Omental fat pad (tissue), 4 donors: ENCODE results near the gene BMP6. TPM values are rescaled to one million over a fixed set of nuclear protein-coding genes. Genes with fewer than 3 reads are reported as not detected.

ENCODE experiments used
- ATAC-seq: fragments of 150-250 bp; one replicate; pipeline ENCODE4 v1.9.1; 2016; ENCODE audit warnings: mild to moderate bottlenecking, moderate library complexity; ENCODE audit not compliant: low FRiP score
- DNase-seq: peaks from one replicate; pipeline ENCODE4 v3.0.0-alpha.2; 2019; ENCODE audit warnings: low spot score
- total RNA-seq, 4 donors: library from RNA; depleted of rRNA; stranded (reverse); fragments of >200 nt; gene quantifications; one replicate each; pipeline ENCODE4 v1.1.0, GENCODE V29; 2016
- TF ChIP-seq, protein P1 (sequence below), 3 donors: fragments of 450-650 bp; IDR thresholded peaks; one replicate each; pipeline ENCODE4 v1.5.1; 2016 to 2017; ENCODE audit warnings: antibody characterized with exemption in 3 of 3, mild to moderate bottlenecking in 3 of 3, moderate library complexity in 2 of 3

BMP6 gene
- total RNA-seq, 4 donors from 2014 or later = 4.6 to 72.2 (median 20.7) TPM

DNA sequence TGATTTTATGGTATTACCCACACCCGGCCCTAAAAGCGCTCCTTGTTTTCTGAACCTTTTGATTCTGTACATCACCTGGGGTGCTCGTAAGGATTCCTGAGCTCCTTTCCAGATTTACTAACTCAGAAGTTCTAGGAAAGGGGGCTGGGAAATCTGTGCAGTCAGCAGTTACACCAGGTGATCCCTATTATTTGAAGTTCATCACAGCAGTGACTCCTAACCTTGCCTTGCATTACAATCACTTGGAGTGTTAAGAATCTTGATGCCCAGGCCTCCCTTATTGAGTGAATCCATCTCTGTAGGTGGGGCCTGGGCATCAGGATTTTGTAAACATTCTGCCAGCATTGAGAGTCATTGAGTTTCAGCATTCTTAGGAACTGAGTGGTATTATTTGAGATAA lies 44.7 kb downstream of the BMP6 start:
- ATAC-seq (no peak), DNase-seq (no peak)
- TF ChIP-seq, protein P1, sequence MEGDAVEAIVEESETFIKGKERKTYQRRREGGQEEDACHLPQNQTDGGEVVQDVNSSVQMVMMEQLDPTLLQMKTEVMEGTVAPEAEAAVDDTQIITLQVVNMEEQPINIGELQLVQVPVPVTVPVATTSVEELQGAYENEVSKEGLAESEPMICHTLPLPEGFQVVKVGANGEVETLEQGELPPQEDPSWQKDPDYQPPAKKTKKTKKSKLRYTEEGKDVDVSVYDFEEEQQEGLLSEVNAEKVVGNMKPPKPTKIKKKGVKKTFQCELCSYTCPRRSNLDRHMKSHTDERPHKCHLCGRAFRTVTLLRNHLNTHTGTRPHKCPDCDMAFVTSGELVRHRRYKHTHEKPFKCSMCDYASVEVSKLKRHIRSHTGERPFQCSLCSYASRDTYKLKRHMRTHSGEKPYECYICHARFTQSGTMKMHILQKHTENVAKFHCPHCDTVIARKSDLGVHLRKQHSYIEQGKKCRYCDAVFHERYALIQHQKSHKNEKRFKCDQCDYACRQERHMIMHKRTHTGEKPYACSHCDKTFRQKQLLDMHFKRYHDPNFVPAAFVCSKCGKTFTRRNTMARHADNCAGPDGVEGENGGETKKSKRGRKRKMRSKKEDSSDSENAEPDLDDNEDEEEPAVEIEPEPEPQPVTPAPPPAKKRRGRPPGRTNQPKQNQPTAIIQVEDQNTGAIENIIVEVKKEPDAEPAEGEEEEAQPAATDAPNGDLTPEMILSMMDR (IDR thresholded peaks at IDR 0.05) = no peak

DNA sequence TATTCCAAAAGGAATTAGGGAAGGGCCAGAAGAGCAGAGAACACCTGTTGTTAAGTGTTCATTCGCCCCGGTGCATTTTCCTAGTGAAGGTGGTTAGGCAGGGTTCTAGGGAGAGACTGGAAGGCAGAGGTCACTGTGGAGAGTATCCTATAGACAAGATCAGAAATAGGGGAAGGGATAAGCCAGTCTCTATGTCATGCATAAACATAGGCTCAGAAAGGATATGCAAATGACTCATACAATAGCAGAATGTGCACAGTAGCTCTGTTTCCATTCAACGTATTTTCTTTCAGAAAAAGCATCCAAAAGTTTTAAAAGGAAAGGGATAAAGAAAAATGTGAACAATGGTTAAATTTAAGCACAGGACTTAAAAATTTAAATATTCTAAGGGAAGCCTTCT lies 47.4 kb downstream of the BMP6 start:
- no peak for DNase-seq
- TF ChIP-seq, protein P1 (IDR thresholded peaks at IDR 0.05) = no peak
- ATAC-seq = no peak

DNA sequence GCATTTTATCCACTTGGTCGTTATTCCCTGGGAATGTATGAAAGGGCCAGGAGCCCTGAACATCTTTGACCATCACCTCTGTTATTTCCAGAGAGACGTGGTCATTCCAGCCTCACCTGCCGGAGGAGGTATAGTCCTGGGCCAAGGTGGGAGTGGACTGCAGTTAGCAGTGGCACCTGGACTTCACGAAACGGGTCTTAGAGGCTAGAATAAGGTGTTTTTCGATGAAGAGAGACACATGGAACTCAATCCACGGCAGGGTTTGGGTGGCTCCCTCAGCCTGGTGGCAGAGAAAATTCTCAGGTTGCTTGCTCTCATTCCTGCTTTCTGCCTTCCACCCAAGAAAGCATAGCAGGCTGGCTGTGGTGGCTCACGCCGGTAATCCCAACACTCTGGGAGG lies 48.0 kb downstream of the BMP6 start:
- ATAC-seq (no peak), DNase-seq (no peak)
- TF ChIP-seq, protein P1 (IDR thresholded peaks at IDR 0.05) = no peak

DNA sequence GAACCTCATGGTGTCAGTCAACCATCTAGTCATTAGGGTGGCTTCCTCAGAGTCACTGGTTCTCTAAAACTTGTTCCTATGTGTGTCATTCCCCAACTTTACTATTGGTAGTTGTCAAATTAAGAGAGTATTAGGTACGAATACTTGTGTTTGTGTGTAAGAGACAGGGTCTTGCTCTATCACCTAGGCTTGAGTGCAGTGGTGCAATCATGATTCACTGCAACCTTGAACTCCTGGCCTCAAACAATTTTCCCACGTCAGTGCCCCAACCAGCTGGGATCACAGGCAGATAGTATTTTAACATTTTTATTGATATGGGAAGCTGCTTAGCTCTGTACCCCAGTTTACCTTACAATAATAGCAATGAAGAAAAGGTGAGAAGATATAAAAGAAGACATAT lies 50.6 kb downstream of the BMP6 start:
- ATAC-seq (no peak), DNase-seq (no peak)
- TF ChIP-seq, protein P1 (IDR thresholded peaks at IDR 0.05) = no peak

DNA sequence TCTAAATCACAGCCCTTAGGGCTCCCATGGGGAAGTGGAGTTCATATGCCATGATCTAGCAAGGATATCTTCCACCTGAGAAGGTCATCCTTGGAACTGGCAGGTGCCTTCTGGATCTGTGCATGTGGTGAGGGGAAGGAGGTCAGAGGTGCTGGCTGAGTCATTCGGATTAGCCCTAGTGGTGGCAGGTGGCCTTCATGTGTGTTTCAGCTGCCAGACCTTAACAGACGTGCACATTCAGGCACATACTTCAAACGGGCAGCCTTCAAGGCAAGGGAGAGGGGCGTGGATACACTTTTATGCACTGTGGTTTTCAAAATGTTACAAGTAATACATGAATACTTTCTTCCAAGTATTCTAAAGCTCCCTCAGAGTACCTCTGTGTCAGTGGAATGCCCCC lies 51.2 kb downstream of the BMP6 start:
- TF ChIP-seq, protein P1 (IDR thresholded peaks at IDR 0.05) = no peak
- ATAC-seq (no peak), DNase-seq (no peak)

DNA sequence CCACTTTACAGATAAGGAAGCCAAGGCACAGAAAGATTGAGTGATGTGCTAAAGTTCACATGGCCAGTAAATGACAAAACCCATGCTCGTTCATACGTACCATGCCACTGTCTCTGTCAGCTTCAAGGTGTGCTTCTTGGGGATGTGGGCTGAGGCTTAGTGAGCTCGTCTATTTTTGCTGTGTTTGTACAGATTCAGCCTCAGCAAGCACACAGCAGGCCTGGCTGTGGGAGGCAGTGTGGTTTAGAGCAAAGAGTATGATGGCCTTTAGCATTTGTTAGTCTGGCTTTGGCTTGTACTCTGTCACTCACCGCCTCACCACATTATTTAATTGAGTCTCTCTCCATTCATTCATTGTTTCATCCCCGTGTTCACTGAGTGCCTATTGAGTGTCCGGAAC lies 55.3 kb downstream of the BMP6 start:
- TF ChIP-seq, protein P1 (IDR thresholded peaks at IDR 0.05) = no peak
- ATAC-seq = no peak
- DNase-seq = no peak

DNA sequence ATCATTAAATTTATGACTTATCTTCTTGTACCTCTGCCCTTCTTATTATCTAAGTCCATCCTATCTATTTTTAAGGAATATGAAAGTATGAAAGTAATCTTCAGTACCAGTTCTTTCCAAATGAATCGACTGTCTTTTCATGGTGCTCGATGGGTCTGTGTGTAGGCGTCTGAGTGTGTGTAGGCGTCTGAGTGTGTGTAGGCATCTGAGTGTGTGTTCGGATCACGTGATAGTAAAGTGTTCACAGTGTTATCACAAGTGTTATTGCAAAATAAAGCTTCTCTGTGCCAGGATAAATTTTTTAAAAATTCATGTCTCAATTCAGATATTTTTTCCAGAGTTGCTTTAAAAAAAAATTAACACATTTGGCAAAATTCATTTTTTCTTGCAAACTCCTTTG lies 58.3 kb downstream of the BMP6 start:
- DNase-seq = no peak
- peak; percentile 37 for ATAC-seq
- TF ChIP-seq, protein P1 (IDR thresholded peaks at IDR 0.05) = no peak
